ENCODE data around the gene SYT13.

The SYT13 gene

DNA sequence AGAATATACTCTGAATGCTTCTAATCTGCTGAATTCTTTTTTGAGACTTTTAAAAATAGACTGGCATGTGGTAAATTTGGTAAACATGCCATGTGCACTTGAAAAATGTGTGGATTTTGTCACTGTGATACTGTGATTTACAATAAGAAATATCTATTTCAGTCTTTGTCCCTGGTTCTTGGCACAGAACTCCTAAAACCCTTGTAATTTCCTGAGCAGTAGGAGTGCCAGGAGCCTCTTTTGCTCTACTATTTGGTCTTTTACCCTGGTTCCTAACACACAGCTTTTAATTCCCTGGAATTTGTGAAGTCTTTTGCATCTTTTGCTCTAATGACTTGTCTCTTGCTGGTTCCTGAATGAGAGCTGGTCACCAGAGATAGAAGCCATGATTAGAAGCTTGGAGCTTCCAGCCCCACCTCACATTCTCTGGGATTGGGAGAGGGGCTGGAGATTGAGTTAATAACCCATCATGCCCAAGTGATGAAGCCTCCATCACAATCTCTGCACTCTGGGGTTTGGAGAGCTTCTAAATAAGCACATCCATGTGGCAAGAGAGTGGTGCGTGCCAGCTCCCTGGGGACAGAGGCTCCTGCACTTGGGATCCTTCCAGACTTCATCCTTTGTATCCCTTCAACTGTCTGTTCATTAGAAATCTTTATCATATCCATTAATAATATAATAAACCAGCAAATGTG lies 27.2 kb upstream of the SYT13 start:
- DNase-seq (ENCODE audit: low read depth) = no peak

DNA sequence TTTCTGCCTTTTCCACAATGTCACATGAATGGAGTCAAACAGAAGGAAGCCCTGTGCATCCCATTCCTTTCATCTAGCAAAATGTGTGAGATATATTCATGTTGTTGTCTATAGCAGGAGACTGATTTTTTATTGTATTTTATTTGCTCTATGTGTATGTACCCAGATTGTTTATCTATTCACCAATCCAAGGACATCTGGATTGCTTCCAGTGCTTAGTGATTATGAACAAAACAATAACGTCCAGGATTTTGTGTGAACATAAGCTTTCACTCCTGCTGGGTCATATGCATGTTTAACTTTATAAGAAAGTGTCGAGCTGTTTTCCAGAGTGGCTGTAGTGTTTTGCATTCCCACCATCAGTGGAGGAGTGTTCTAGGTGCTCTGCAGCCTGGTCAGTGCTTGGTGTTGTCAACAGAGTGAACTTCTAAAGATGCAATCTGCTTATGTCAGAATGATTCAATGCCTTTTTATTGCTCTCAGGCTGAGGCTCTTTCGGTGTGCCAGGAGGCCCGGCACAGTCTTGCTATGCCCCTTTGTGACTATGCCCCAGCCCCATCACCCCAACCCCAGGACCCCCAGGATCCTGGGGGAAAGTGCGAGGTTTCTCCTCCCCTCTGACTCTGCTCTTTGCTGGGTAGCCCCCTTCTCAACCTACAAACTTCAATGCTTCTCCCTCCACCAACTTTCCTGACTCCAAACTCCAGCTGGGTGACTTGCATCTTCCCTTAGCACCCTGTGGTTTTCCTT lies 19.9 kb upstream of the SYT13 start:
- no peak for DNase-seq (ENCODE audit: low read depth)

DNA sequence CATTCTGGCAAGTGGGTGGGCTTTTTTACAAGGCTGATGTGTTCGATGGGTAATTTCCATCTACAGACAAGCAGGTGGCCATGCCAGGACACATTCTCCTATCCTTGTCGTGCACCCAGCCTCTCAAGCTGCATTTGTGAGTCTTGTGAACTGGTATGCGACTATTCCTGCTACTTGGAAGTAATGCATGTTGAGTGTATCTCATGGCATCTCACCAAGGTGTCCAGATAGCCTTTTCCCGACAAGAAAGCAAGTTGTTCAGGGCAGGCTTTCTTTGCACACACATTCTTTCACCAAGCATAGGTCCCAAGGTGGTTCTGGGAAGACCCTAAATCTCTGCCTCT lies 18.8 kb upstream of the SYT13 start:
- DNase-seq (ENCODE audit: low read depth) = no peak

DNA sequence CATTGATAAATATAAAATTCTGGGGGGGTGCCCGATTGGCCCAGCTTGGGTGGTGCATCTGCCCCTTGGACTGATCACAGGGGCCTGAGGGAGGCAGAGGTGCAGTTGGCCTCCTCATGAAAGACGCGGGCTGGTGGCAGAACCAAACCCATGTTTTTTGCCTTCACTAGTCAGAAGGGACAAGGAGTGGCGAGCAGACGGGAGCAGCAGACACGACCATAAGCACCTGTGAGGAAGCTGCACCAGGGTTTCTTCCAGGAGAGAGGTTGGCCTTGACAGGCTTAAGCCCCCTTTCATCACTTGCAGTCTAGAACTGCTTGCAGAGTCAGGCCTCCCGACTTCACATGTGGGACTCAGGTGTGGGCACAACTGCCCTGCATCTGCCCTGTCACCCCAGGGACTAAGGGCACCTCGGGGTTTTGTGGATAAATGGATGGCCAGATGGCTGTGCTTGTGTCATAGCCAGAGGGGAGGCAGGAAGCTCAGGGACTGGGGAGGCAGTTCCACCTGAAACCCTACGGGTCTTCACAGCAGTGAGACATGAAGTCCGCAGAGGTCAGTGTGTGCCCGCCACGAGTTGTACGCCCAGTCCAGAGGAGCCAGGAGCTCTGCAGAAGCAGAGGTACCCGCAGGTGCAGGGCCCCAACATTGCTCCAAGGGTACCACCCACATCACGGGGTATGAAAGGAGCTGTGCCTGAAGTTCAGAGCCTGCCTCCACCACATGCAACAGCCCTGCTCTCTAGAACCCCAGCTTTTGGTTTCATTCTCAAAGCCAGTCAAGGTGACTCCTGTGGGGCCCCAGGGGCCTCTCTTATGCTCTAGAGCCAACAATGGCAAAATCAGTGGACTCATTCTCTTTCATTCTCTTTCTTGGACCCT lies 18.2 kb upstream of the SYT13 start:
- no peak for DNase-seq (ENCODE audit: low read depth)

DNA sequence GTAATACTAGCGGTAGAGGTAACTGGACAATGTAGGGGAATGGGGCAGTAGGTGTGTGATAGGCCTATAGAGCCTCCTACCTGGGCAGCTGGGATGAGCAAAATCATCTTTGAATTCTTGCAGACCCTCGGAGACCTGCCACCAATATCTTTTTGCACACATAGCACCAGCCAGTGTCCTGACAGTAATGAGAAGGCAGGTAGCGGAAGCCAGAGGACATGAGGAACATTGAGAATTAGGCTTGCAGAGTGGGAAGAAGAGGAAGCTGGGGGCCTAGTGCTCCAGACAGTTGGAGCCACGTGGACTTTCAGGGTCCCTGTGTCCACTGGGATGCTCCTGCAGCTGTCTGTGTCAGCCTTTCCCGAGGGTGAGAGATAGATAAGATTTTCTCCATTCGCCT lies 17.2 kb upstream of the SYT13 start:
- DNase-seq (ENCODE audit: low read depth) = no peak

DNA sequence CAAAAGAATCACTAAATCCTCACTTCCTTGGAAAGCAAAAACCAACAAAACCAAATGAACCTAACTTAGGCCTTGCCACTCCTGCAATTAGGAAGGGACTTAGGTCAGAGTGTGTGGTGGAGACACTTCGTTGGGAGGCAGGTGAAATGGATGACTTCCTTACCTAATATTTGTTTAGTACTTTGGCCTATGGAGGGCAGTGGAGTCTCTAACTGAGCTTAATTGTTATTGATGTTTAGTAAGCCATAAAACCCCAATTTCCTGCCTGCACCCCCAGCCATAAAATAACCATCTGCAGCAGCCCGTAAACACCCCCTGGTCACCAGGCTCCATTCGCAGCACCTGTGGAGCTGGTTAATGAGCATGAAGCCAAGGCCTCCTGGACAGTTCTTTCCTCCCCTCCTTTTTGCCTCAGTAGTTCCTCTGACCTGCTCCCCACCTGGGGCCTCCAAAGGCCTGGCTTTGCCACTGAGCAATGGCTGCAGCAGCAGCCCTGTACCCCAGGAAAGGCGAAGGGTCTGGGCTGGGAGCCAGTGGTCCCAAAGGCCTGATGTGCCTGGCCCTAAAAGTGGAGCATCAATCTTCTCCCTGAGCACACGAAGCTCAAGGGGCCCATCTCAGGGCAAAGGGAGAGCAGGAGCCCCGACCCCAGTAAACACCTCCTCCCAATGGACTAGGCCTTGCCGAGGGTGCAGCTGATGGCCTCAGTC lies 15.6 kb upstream of the SYT13 start:
- DNase-seq (ENCODE audit: low read depth) = no peak

DNA sequence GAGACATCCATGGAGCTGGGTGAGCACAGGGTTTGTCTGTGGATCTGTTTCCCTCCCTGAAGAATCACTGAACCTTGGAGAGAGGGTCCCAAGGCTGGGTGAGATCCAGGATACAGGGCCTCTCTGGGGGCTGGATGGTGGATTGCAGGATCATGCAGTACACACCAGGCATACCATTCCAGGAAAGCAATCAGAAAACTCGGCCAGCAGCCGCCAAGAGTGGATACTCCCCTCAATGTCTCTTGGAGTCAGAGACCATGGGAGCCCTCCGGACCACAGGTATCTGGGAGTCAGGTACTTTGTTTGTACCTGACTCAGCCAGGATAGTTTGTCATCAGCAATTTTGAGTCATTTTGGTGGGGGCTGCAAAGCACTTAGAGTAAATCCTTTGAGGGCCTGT lies 14.6 kb upstream of the SYT13 start:
- DNase-seq (ENCODE audit: low read depth) = no peak

DNA sequence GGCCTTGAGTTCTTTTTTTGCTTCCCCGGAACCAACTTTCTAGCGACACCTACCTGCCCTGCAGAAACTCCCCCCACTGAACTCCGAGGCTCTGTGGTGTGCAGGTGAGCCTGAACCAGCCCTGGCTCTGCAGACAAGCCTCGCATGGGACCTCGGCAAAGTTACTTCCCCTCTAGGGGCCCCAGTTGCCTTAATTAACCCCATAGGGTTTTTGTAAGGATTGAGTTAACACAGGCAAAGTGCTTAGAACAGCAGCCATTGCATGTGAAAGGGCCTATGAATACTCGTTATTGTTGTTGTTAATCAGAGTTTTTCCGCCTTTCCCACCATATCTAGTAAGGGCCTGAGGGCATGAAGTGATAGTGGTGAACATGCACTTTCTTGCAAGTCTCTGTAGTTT lies 12.6 kb upstream of the SYT13 start:
- no peak for DNase-seq (ENCODE audit: low read depth)

DNA sequence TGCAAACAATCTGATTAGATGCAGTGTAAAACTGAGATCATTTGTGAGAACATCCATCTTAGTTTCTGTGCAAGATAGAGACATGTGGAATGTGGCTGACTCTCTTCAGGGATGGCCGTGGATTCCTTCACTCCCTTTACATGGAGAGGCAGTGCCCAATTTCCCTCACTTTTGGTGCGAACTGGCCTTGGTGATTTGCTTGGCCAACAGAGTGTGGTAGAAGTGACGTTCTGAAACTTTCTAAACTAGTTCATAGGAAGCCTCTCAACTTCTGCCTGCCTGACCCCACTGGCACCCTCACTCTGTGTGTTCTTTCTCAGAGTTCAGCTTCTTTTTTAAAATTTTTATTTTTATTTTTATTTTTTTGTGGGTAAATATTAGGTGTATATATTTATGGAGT lies 9.9 kb upstream of the SYT13 start:
- DNase-seq (ENCODE audit: low read depth) = no peak

DNA sequence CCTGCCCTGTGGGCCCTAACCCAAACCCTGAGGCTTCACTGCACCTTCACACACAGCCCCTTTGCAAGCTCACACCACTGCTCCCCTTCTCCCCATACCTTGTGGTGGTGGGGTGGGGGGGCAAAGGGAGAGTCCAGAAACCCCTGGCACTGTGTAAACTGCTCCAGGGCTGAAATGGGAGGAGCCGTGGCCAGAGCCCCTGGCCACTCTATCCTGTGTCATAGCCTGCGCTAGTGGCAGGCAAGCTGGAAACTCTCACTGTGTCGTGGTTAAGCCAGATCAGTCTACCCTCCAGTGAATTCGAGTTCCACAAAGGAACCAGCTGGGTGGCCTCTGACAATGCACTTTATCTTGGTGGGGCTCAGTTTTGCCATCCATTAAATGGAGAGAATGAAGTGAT lies 8.4 kb upstream of the SYT13 start:
- no peak for DNase-seq (ENCODE audit: low read depth)

DNA sequence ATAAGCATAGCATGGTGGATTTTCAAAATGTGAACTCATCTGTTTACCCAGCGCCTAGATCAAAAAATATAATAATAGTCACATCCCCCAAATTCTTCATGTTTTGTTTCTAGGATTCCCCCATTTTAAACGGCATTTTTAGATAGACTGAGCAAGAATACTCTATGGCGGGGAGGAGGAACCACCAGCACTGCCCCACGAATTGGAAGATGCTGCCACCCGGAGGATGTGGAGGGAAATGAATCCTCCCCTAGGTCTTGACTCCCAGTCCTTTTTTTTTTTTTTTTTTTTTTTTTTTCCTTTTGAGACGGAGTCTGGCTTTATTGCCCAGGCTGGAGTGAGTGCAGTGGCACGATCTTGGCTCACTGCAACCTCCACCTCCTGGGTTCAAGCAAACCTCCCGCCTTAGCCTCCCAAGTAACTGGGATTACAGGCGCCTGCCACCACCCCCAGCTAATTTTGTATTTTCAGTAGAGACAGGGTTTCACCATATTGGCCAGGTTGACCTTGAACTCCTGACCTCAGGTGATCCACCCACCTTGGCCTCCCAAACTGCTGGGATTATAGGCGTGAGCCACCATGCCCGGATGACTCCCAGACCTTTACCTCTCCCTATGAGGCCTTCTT lies 7.5 kb upstream of the SYT13 start:
- peak; percentile 75 for DNase-seq (ENCODE audit: low read depth)

DNA sequence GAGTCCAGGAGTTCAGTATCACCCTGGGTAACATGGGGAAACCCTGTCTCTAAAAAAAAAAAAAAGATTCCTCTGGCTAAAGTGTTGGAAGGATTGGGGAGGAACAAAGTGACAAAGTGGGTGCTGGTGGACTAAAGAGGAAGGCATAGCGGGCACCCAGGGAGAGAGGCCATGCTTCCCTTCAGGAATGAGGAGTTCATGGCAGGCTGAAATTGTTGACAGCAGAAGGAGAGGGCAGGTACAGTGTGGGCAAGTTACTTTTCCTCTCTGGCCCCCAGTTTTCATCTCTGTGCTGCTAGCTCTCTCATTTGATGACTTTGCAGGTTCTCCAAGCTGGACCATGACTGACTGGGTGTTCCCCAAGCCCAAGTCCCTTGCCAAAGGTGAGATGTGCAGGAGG lies 4.4 kb upstream of the SYT13 start:
- DNase-seq (ENCODE audit: low read depth) = no peak

DNA sequence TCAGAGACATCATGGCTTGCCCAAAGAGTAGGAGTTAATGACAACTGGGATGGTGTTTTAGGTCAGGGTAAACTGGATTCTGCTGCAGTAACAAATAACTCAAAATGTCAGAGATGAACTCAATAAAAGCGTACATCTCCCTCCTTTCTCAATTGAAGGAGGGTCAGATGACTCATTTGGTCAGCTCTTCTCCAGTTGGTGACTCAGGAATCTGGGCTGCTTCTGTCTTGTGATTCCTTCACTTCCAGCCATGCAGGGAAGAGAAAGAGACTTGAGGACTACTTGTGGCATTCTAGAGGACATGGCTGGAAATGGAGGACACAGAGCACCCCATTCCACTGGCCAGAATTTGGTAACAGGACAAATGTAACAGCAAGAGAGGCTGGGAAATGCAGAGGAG lies 3.2 kb upstream of the SYT13 start:
- peak; percentile 61 for DNase-seq (ENCODE audit: low read depth)

DNA sequence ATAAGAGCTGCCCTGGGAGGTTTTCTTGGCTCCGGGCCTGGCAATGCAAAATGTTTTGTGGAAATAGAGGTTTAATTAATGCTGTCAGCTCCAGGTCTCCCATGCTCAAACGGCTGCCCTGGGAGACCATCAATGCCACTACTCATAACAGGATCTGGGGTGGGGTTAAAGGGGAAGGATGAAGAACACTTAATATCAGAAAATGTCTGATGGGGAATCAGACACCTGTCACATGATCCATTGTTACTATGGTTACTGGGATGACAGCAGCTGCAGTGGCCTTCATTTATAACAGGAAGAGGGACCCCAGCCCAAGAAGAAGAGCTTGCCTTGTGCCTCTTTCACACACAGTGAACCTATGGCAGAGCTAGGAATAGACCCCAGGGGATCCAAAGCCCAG lies 2.2 kb upstream of the SYT13 start:
- DNase-seq (ENCODE audit: low read depth) = no peak

DNA sequence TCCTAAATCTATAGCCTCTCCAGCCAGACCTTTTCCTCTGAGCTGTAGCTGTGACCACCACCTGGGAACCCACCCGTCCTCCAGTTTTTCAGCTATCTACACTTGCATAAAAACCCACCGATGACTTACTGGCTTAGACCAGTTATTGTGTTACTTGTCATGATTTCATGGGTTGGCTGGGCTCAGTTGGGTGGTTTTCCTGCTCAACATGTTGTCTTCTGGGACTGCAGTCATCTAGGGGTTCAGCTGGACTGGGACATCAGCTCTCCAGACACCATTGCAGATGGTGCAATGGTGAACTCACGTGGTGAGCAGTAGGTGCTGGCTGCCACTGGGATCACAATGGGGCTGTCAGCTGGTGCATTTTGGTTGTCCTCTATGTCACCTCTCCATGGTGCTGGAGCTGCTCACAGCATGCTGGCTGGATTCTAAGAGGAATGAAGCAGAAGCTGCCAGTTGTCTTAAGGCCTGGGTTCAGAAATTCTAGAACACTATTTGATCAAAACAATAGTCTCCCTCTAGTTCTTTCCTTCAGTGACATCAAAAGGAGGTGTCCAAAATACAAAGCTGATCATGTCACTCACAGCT lies 1.3 kb upstream of the SYT13 start:
- no peak for DNase-seq (ENCODE audit: low read depth)

DNA sequence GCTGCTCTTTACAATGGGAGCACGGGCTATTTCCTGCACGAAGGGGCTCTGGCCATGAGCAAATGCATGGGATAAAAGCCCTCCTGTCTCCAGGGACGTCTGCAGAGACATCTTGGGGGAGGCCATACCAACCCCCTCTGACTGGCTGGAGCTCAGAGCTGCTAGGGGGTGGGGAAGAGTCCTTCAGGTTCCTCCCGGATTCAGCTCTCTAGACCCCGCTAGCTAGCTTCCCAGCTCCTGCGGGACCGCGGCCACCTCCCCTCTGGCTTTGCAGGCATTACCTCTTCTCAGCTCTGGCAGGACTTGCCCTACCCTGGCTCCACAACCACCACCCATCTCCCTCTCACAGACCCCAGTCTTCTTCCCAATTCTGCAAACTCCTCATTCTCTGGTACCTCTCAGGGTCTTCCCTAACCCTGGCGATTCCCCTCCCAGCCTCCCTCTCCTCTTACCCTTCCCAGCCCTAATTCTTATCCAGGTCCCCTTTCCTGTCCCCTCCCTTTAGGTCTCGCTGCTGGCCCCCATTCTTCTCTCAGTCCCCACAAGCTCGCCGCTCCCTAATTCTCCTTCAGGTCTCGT lies 802 bp downstream of the SYT13 start:
- DNase-seq (ENCODE audit: low read depth) = no peak

DNA sequence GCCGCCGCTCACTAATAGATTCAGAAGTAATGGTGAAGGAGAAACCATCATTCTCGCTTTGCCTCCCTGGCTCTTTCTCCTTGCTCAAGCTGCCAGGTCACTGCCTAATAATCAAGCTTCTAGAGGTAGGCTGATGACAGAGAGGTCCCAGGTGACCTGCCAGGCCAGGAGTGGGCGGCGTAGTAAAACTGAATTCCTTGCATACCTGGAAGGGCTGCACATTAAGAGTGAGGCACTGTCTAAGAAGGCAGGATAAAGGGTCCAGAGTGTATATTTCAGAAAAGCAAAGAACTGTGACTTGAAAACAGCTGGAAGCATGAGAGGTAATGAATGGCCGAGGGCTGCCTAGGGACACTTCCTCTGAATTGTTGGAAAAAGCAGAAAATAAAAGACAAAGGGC lies 4.1 kb downstream of the SYT13 start:
- no peak for DNase-seq (ENCODE audit: low read depth)

DNA sequence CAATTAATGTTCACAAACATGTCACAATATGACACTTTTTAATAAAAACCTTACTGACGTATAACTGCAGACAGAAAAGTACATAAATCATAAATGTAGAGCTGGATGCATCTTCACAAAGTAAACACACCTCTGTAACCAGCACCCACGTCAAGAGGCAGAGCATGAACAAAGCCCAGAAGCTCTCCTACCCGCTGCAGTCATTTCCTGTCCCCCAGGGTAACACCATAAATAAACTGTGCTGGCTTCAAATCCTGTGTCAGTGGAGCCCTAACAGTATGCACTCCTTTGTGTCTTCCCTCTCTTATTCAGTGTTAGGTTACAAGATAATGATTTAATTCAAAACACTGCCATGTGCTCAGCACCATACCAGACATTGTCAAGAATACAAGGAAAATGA lies 5.7 kb downstream of the SYT13 start:
- DNase-seq (ENCODE audit: low read depth) = no peak

DNA sequence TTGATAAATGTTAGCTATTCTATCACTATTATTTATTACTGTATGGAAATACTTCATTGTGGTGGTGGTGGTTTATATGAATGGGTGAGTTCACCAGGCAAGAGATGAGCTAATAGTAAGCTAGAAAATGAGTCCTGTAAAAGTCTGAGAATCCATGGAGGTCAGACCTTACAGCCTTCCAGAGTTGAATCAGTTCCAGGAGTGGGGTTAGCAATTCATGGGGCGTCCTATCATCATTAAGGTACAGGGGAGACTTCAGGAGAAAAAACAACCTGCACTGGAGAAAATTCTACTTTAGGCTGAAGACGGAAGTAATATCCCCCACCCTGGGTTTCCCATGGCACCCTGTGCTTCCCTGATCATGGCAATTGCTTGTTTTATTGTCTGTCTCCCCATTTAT lies 6.5 kb downstream of the SYT13 start:
- DNase-seq (ENCODE audit: low read depth) = no peak

DNA sequence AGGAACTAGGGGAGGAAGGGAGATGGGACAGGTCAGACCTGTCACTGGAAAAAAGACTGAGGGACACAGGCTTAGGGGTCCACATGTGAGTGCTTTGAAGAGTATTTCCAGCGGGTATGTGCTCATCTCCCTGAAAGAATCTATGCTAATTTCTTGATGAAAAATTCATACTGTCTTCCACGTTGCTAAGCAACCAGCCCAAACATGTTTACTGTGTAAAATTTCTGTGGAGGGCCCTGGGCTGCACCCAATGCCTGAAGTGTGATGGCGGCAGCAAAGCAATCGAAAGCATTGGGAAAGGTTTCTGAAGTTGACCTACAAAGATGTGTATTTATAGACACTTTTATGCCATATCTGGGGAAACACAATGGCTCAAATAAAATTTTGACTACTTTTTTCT lies 7.4 kb downstream of the SYT13 start:
- DNase-seq (ENCODE audit: low read depth) = no peak

DNA sequence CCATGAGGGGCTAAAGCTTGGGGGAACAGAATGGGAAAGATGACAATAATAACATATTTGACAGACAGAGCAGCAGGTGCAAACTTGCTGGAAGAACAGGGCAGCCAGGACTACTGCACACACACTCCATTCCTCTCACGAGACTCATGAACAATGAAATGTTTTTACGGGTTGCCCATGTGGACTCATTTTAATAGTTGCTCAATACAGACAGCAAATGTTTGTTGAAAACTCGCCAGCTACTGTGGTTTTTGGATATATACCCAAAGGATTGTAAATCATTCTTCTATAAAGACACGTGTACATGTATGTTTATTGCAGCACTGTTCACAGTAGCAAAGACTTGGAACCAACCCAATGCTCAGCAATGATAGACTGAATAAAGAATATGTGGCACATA lies 10.3 kb downstream of the SYT13 start:
- DNase-seq (ENCODE audit: low read depth) = no peak

Measured in amniotic epithelial cell (primary cell).